GM23338 (cell line): ENCODE data around the gene DAPK1.
"Not testable (repeated sequence)": the region's sequence is repeated elsewhere in the genome, so short reads cannot be mapped to it uniquely, and the experiment has no call there.

ENCODE experiments used
- CREB1 ChIP-seq: fragments of 250-450 bp; sonication (Bioruptor Pico); IDR thresholded peaks from 2 replicates; pipeline ENCODE4 v1.5.0; 2020; ENCODE audit warnings: low read depth, mild to moderate bottlenecking, moderate library complexity
- EZH2 ChIP-seq: fragments of 200-600 bp; sonication (generic); IDR thresholded peaks from one replicate; pipeline ENCODE4 v1.8.0; 2017; ENCODE audit warnings: antibody characterized with exemption, mild to moderate bottlenecking, low read depth; ENCODE audit not compliant: unreplicated experiment
- EZH2phosphoT487 ChIP-seq: fragments of 200-600 bp; sonication (generic); IDR thresholded peaks from one replicate; pipeline ENCODE4 v1.8.1; 2018; ENCODE audit warnings: antibody characterized with exemption; ENCODE audit not compliant: unreplicated experiment
- JUNB ChIP-seq: IDR thresholded peaks from one replicate; pipeline ENCODE4 v1.6.1; 2016; ENCODE audit warnings: antibody characterized with exemption; ENCODE audit not compliant: unreplicated experiment
- NANOG ChIP-seq: IDR thresholded peaks from 2 replicates; pipeline ENCODE4 v1.6.1; 2016; ENCODE audit warnings: antibody characterized with exemption, borderline replicate concordance
- POLR2AphosphoS5 ChIP-seq: IDR thresholded peaks from 2 replicates; pipeline ENCODE4 v1.6.1; 2016; ENCODE audit warnings: antibody characterized with exemption, low read depth
- STAT1 ChIP-seq: IDR thresholded peaks from one replicate; pipeline ENCODE4 v1.6.1; 2016; ENCODE audit warnings: antibody characterized with exemption; ENCODE audit not compliant: unreplicated experiment
- ZNF114 ChIP-seq: fragments of 250-450 bp; sonication (Bioruptor Pico); IDR thresholded peaks from 2 replicates; pipeline ENCODE4 v1.5.0; 2020; ENCODE audit warnings: mild to moderate bottlenecking, moderate library complexity
- TF ChIP-seq, protein P1 (sequence below), 2 experiments: fragments of 200-600 bp in 1 of 2; sonication (generic) in 1 of 2; conservative IDR thresholded peaks; 2 replicates each; pipeline versions ENCODE4 v1.5.1 to v1.6.1; 2016 to 2017; ENCODE audit warnings: antibody characterized with exemption in 2 of 2, low read depth in 2 of 2, mild to moderate bottlenecking in 2 of 2, moderate library complexity in 1 of 2
- TF ChIP-seq, protein P2 (sequence below): IDR thresholded peaks from one replicate; pipeline ENCODE4 v1.6.1; 2018; ENCODE audit warnings: antibody characterized with exemption; ENCODE audit not compliant: unreplicated experiment

DNA sequence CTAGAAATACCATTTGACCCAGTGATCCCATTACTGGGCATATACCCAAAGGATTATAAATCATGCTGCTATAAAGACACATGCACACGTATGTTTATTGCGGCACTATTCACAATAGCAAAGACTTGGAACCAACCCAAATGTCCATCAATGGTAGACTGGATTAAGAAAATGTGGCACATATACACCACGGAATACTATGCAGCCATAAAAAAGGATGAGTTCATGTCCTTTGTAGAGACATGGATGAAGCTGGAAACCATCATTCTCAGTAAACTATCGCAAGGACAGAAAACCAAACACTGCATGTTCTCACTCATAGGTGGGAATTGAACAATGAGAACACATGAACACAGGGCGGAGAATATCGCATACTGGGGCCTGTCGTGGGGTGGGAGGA, 246.6 kb downstream of the DAPK1 start:
- TF ChIP-seq, protein P1, sequence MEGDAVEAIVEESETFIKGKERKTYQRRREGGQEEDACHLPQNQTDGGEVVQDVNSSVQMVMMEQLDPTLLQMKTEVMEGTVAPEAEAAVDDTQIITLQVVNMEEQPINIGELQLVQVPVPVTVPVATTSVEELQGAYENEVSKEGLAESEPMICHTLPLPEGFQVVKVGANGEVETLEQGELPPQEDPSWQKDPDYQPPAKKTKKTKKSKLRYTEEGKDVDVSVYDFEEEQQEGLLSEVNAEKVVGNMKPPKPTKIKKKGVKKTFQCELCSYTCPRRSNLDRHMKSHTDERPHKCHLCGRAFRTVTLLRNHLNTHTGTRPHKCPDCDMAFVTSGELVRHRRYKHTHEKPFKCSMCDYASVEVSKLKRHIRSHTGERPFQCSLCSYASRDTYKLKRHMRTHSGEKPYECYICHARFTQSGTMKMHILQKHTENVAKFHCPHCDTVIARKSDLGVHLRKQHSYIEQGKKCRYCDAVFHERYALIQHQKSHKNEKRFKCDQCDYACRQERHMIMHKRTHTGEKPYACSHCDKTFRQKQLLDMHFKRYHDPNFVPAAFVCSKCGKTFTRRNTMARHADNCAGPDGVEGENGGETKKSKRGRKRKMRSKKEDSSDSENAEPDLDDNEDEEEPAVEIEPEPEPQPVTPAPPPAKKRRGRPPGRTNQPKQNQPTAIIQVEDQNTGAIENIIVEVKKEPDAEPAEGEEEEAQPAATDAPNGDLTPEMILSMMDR (conservative IDR thresholded peaks at IDR 0.05; ENCODE audit: low read depth in 2 of 2) = not testable (repeated sequence)
- not testable (repeated sequence) for TF ChIP-seq NANOG; EZH2; POLR2AphosphoS5; ZNF114 (CRISPR knock-in tag); EZH2phosphoT487; CREB1 (CRISPR knock-in tag); JUNB; STAT1
- TF ChIP-seq, protein P2, sequence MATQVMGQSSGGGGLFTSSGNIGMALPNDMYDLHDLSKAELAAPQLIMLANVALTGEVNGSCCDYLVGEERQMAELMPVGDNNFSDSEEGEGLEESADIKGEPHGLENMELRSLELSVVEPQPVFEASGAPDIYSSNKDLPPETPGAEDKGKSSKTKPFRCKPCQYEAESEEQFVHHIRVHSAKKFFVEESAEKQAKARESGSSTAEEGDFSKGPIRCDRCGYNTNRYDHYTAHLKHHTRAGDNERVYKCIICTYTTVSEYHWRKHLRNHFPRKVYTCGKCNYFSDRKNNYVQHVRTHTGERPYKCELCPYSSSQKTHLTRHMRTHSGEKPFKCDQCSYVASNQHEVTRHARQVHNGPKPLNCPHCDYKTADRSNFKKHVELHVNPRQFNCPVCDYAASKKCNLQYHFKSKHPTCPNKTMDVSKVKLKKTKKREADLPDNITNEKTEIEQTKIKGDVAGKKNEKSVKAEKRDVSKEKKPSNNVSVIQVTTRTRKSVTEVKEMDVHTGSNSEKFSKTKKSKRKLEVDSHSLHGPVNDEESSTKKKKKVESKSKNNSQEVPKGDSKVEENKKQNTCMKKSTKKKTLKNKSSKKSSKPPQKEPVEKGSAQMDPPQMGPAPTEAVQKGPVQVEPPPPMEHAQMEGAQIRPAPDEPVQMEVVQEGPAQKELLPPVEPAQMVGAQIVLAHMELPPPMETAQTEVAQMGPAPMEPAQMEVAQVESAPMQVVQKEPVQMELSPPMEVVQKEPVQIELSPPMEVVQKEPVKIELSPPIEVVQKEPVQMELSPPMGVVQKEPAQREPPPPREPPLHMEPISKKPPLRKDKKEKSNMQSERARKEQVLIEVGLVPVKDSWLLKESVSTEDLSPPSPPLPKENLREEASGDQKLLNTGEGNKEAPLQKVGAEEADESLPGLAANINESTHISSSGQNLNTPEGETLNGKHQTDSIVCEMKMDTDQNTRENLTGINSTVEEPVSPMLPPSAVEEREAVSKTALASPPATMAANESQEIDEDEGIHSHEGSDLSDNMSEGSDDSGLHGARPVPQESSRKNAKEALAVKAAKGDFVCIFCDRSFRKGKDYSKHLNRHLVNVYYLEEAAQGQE = not testable (repeated sequence)
